ENCODE data around the gene PAOX. TPM values are rescaled to one million over a fixed set of nuclear protein-coding genes. Genes with fewer than 3 reads are reported as not detected.

PAOX gene
- total and polyA plus RNA-seq, 2 of the 13 experiments (the other 11 are each of a cell fraction or from before 2014, with no cell fraction given): 0.49 to 0.77 TPM

- TF ChIP-seq SOX6 (IDR thresholded peaks at IDR 0.05) (no peak), SOX6 (CRISPR knock-in tag; IDR thresholded peaks at IDR 0.05) (0 out of 2 replicates have a peak, but pooled peaks have one; percentile 8), TEAD3 (CRISPR knock-in tag; optimal IDR thresholded peaks at IDR 0.05; ENCODE audit: borderline replicate concordance) (no peak), CTCF (CRISPR knock-in tag; IDR thresholded peaks at IDR 0.05) (peak; percentile 92), ZNF703 (CRISPR knock-in tag; IDR thresholded peaks at IDR 0.05; ENCODE audit: borderline replicate concordance) (no peak), SETDB1 (CRISPR knock-in tag; IDR thresholded peaks at IDR 0.05; ENCODE audit: borderline replicate concordance) (no peak), ADNP (CRISPR knock-in tag; IDR thresholded peaks at IDR 0.05) (no peak), ZNF781 (CRISPR knock-in tag; IDR thresholded peaks at IDR 0.05; ENCODE audit: borderline replicate concordance, not compliant biosample characterization) (no peak), ZKSCAN1 (IDR thresholded peaks at IDR 0.05; ENCODE audit: low read length) (no peak), ZNF317 (CRISPR knock-in tag; IDR thresholded peaks at IDR 0.05) (no peak), POGZ (CRISPR knock-in tag; IDR thresholded peaks at IDR 0.05) (no peak), ZNF274 (CRISPR knock-in tag; IDR thresholded peaks at IDR 0.05) (no peak), DMTF1 (CRISPR knock-in tag; IDR thresholded peaks at IDR 0.05) (no peak), HMGXB4 (CRISPR knock-in tag; IDR thresholded peaks at IDR 0.05; ENCODE audit: borderline replicate concordance in 1 of 2, low read depth in 1 of 2) (peak; percentile 61 to 90), CREM (IDR thresholded peaks at IDR 0.05) (no peak), CREM (CRISPR knock-in tag; IDR thresholded peaks at IDR 0.05) (no peak), KAT8 (CRISPR knock-in tag; IDR thresholded peaks at IDR 0.05) (peak; percentile 51; the same call in 1 of the 2 replicates)
- TF ChIP-seq, protein P1, sequence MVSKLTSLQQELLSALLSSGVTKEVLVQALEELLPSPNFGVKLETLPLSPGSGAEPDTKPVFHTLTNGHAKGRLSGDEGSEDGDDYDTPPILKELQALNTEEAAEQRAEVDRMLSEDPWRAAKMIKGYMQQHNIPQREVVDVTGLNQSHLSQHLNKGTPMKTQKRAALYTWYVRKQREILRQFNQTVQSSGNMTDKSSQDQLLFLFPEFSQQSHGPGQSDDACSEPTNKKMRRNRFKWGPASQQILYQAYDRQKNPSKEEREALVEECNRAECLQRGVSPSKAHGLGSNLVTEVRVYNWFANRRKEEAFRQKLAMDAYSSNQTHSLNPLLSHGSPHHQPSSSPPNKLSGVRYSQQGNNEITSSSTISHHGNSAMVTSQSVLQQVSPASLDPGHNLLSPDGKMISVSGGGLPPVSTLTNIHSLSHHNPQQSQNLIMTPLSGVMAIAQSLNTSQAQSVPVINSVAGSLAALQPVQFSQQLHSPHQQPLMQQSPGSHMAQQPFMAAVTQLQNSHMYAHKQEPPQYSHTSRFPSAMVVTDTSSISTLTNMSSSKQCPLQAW (CRISPR knock-in tag; IDR thresholded peaks at IDR 0.05): no peak
- TF ChIP-seq, protein P2, sequence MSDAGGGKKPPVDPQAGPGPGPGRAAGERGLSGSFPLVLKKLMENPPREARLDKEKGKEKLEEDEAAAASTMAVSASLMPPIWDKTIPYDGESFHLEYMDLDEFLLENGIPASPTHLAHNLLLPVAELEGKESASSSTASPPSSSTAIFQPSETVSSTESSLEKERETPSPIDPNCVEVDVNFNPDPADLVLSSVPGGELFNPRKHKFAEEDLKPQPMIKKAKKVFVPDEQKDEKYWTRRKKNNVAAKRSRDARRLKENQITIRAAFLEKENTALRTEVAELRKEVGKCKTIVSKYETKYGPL (CRISPR knock-in tag; IDR thresholded peaks at IDR 0.05): no peak
- TF ChIP-seq, protein P3, sequence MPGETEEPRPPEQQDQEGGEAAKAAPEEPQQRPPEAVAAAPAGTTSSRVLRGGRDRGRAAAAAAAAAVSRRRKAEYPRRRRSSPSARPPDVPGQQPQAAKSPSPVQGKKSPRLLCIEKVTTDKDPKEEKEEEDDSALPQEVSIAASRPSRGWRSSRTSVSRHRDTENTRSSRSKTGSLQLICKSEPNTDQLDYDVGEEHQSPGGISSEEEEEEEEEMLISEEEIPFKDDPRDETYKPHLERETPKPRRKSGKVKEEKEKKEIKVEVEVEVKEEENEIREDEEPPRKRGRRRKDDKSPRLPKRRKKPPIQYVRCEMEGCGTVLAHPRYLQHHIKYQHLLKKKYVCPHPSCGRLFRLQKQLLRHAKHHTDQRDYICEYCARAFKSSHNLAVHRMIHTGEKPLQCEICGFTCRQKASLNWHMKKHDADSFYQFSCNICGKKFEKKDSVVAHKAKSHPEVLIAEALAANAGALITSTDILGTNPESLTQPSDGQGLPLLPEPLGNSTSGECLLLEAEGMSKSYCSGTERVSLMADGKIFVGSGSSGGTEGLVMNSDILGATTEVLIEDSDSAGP (CRISPR knock-in tag; IDR thresholded peaks at IDR 0.05; ENCODE audit: borderline replicate concordance): no peak
Measured at GRCh38 chr10:133329491-133330202, 49.4 kb upstream of the PAOX start (continued).

Measured in HepG2 (cell line).